NB4 (cell line): ENCODE results near the gene NIFK.

ENCODE experiments used
- MYC ChIP-seq: IDR thresholded peaks from 2 replicates; pipeline ENCODE4 v1.6.1; 2011; ENCODE audit warnings: low read depth, low read length
- POLR2A ChIP-seq: IDR thresholded peaks from 2 replicates; pipeline ENCODE4 v1.6.1; 2011; ENCODE audit warnings: mild to moderate bottlenecking; ENCODE audit not compliant: insufficient read length; ENCODE audit errors: extremely low read depth
- TF ChIP-seq, protein P1 (sequence below): IDR thresholded peaks from one replicate; pipeline ENCODE4 v1.5.1; 2012; ENCODE audit warnings: low read depth, low read length
- TF ChIP-seq, protein P2 (sequence below): IDR thresholded peaks from 2 replicates; pipeline ENCODE4 v1.6.1; 2011; ENCODE audit warnings: low read depth, low read length

DNA sequence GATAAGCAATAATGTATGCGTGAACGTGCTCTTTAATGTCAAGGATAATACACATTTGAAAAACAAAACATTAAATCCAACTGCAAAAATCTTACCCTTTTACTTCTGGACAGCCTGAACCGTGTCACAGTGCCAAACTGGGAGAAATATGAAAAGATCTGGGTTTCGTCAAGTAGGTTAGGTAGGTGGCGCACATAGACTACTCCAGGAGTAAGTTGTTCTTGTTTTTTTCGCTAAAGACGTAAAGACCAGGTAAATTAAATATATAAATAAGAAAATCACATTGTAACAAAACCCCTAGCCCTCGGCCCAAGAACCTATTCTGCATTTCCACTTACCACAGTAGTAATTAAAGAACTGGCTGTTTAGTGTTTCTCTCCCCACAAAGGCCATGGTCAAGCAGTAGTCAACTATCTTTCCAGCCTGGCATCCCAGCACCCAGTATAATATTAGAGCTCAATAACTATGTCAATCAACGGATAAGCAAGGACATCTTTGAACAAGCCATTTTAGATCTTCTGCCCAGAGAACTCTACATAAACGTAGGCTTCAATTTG is 1.1 kb downstream of the NIFK start:
- TF ChIP-seq, protein P1, sequence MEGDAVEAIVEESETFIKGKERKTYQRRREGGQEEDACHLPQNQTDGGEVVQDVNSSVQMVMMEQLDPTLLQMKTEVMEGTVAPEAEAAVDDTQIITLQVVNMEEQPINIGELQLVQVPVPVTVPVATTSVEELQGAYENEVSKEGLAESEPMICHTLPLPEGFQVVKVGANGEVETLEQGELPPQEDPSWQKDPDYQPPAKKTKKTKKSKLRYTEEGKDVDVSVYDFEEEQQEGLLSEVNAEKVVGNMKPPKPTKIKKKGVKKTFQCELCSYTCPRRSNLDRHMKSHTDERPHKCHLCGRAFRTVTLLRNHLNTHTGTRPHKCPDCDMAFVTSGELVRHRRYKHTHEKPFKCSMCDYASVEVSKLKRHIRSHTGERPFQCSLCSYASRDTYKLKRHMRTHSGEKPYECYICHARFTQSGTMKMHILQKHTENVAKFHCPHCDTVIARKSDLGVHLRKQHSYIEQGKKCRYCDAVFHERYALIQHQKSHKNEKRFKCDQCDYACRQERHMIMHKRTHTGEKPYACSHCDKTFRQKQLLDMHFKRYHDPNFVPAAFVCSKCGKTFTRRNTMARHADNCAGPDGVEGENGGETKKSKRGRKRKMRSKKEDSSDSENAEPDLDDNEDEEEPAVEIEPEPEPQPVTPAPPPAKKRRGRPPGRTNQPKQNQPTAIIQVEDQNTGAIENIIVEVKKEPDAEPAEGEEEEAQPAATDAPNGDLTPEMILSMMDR, result peak; percentile 3
- TF ChIP-seq POLR2A (no peak), MYC (no peak)
- TF ChIP-seq, protein P2, sequence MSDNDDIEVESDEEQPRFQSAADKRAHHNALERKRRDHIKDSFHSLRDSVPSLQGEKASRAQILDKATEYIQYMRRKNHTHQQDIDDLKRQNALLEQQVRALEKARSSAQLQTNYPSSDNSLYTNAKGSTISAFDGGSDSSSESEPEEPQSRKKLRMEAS, result no peak
